ENCODE measurements around the gene MMP25.
A peak's percentile ranks its signal among the peaks of the same experiment; 100 is the strongest.

MMP25 gene, protein sequence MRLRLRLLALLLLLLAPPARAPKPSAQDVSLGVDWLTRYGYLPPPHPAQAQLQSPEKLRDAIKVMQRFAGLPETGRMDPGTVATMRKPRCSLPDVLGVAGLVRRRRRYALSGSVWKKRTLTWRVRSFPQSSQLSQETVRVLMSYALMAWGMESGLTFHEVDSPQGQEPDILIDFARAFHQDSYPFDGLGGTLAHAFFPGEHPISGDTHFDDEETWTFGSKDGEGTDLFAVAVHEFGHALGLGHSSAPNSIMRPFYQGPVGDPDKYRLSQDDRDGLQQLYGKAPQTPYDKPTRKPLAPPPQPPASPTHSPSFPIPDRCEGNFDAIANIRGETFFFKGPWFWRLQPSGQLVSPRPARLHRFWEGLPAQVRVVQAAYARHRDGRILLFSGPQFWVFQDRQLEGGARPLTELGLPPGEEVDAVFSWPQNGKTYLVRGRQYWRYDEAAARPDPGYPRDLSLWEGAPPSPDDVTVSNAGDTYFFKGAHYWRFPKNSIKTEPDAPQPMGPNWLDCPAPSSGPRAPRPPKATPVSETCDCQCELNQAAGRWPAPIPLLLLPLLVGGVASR

DNA sequence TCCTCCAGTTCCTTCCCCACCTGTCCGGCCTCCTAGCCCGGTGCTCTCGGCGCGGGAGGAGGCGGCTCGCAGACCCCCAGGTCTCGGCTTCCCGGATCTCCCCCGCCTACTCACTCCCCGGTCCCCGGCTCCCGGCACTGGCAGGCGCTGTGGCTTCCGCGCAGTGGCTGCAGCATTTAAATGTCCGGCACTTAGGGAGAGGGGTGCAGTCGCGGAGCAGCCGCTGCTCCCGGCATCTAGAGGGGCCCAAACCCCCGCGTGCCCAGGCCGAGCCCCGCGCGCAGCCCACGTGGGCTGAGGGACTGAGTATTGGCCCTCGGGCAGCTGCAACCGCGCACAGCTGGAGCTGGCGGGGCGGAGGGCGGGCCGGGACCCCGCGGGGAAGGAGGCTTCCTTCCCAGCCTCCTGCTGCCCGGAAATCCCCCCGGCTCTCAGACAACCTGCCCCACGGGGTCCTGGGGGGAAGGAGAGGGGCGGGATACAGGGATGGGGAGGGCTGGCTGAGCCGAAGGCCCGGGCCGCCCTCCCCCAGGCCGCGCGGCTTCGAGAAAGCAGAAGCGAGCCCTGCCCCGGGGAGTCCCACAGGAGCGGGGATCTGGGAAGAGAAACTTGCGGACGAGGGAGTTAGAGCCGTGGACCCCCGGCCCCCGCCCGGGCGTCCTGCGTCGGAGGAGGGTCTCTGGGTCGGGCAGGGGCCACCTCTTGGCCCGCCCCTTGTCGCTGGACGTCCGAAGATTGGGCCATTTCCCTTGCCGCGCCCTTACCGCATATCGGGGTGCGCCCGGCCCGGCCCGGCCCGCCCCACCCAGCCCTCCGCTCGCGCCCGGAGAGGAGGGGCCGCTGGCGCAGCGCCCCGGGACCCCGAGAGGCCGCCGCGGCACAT, at the start of gene MMP25:
MMP25 (plus strand) TSS at position 804 of the 883 bp plus-strand sequence. CDS start 357 bp downstream, outside the sequence.
- no peak for DNase-seq

DNA sequence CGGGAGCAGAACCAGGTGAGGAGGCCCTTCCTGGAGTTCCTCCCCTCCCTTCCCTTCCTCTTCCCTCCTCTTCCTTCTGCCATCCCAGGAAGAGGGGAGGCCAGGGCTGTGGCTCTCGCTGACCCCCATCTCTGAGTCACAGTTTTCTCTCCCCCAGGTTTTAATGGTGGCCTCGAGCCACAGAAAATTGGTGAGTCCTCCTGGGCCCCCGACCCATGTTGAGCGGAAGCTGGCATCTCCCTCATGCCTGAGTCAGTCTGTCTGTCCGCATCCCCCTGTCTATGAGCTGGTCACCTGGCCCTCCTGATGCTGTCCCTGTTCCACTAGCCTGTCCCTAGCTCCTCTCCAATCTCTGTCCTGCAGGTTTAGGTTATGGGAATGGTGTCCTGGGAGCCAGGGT, 46.4 kb upstream of the MMP25 start:
- DNase-seq: no peak

DNA sequence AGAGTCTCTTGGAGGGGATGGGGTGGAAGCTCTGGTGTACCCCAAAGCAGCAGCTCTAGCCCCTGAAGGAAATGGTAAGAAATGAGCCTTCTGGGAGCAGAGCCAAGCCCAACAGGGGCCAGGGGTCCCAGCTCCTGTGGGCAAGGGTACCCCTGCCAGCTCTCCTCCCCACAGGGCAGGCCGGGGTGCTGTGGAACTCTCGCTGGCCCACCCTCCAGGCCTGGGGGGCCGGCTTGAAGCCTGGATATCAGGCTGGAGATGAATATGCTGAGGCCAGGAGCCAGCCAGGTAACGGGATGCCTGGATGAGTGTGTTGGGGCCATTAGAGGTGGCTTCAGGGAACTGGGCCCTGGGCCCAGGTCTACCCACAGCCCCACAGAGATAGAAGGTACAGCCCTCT, 45.8 kb upstream of the MMP25 start:
- DNase-seq: no peak

DNA sequence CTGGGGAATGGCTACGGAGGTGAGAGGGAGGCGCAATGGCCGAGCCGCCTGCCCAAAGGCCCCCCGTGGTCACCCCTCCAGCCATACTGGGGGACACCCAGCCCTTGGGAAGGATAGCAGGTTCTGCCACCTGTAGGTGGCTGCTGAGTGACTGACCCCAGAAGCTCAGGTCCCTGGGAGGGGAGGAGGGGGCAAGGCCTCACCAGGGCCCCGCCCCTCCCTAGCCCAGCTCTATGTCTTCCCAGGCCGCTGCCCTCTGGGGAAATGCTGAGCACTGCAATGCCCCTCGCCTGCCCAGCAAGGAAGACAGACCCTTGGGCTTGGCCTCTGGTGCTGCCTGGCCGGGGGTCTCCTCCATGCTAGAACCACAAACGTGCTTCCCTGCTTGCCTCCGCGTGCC, 45.0 kb upstream of the MMP25 start:
- DNase-seq: no peak

DNA sequence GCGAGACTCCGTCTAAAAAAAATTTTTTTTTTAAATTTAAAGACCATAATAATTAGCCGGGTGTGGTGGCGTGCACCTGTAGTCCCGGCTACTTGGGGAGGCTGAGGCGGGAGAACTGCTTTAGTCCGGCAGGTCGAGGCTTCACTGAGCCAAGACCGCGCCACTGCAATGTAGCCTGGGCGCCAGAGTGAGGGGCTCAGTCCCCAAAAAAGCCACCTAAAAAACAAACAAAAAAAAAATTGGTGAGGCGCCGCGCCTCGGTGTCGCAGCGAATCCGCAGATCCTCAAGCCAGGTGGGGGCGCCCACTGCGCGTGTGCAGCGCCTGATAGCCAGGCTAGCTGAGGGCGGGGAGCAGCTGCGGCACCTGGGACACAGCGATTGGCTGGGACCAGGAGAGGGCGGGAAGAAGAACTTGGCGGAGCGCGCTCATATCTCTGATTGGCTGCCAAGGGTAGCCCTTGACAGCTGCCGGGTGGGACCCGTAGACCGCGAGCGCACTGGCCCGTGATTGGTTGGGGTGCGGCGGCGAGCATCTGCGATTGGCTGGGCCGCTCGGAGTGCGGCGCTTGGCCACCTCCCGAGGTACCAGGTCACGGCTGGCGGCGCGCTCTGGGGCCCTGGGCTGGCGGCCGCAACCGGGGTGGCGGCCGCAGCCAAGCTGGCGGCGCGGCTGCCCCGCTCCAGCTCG, 42.6 kb upstream of the MMP25 start:
- peak; percentile 91 for DNase-seq

DNA sequence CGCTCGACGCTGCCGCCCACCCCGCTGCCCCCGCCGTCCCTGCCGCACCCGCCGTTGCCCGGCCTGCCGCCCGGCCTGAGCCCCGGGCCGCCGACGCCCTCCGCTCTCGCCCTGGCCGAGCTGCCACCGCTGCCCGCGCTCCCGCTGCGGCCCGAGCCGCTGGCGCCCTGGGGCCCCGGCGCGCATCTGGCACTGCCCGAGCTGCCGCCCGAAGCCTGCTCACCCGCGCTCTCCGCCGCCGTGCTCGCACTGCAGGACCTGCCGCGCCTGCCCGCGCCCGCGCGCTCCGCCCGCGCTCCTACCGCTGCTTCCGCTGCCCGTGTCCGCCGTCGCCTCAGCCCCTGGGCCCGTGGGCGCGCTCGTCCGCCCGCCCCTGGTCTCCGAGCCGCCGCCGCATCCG, 42.0 kb upstream of the MMP25 start:
- no peak for DNase-seq

DNA sequence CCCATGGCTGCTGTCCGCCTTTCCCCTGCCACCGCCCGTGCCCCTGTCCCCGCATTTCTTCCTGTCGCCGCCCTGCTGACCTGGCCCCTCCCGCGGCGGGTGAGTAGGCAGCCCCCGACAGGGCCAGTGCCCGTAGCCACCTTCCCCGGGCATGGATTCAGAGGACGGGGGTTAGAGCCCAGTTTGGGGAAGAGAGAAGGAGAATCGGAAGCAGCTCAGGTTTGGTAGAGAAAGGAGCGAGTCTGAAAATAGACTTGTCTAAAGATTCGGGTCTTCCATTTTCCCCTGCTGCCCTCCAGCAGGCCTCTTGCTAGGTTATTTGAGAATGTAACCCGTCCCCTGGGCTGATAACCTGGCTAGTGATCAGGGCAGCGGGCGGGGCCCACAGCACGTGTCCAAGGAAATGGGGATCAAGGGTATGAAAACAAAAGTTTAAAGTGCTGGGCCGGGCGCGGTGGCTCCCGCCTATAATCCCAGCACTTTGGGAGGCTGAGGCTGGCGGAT, 41.5 kb upstream of the MMP25 start:
- no peak for DNase-seq

DNA sequence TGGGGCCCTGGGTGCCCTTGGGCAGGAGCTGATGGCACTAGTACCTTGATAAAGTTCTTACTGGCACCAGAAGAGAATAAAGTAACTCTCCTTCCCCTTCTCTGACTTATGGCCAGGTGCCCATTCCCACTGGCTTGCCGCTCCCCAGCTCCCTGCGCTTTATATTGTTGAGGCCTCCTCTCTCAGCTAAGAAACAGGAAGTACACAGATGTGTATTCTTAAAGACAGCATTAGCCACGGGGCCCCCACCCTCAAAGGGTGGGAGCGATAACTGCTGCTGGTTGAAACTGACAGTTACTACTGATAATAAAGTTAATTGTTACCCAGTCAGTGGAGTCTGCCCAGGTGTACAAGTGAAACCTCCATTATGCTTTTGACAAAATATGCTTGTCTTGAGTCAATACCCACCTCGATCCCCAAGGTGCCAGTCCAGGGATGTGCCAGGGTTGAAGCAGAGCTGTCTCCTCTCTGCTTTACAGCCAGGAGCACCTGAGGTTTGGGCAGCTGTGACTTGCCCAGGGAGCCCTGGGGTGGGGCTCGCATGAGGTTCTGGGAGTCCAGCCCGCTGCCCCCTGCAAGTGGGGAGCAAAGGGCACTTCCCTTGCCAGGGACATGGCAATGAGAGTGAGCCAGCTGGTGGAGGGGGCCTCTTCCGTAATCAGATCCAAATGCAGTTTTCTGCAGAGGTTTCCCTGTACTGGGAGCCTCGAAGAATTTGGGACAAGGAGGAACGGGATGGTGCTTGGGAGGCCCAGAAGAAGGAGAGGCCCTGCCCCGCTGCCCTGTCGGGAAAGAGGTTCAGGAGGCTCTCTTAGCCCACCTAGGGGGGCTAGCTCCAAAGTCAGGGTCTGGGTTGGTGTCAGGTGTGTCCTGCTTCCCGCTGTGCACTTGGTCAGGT, 39.1 kb upstream of the MMP25 start:
- no peak for DNase-seq

DNA sequence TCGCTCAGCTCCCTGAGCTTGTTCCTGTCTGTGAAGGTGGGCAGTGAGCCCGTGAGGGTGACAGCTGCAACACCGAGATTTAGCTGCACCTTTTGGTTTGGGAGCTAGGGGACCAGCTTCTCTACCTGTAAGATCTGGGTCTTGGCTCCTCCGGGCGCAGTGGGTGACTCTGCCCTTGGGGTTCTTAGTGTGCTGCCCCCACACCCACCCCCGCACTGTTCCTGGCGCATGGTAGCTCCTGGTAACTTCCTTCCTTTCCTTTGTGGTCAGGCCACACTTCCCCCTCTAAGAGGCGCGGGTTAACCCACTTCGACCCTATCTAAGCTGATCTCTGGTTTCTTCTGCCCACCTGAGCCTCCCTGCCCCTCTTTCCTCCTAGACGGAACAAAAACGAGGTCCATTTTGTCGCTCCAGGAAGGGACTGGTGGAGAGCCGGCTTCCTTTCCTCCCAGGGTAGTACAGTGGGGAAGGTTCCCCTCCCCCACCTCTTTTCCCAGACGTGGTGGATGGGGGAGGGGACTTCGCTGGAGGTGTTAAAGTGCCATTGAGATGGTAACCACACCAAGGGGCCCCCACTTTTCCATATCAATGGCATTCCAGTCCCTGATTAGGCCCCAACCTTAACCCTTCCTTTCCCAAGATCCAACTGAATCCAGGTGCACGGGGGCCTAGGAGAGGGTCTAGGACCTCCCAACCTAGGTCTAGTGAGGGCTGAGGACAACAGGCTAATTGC, 38.2 kb upstream of the MMP25 start:
- no peak for DNase-seq

DNA sequence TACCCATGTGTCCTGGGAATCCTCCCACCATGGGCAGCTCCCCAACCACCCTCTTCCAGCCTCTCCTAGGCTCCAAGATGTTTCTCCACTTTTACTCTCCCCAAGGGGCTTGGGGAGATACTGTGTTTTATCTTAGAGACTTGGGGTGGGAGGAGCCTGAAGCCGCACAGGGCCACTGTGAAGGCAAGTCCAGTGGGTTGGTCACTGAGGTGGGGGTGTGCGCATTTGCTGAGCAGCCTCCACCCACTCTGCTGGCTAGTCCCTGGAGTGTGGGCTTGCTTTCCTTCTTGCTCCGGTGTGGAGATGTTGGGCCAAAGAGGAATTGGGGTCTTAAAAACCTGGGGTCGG, 37.7 kb upstream of the MMP25 start:
- DNase-seq: no peak

DNA sequence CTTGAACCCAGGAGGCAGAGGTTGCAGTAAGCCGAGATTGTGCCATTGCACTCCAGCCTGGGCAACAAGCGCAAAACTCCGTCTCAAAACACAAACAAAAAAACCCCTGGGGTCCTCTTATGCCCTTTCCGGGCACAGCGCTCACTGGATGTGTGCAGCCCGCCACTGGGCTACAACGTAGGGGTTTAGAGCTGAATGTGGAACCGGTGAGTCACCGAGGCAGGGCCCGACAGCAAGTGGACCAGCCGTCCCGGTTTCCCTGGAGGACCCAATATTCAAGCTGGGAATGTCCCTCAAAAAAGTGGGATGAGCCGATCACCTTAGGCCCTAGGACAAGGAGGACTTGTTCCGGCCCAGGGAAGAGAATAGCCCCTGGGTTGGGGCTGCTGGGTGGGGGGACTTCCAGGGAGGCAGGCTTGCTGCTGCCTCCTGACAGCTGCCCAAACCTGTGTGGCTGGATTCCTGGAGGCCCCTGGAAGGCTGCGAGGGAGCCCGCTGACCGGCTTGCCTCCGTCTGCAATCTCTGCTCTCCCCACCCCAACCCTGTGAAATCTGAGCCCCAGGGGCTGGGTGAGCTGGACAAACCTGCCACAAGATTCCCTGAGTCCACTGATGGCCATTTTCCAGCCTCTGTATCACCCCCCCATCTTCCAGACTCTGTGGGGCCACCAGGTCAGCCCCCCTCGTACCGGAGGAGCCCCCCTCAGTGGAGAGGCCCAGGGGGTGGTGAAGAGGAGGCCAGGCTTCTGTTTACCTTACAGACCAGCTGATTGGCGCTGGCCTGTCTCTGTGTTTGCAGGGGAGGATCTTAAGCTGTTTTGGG, 36.6 kb upstream of the MMP25 start:
- DNase-seq: no peak

DNA sequence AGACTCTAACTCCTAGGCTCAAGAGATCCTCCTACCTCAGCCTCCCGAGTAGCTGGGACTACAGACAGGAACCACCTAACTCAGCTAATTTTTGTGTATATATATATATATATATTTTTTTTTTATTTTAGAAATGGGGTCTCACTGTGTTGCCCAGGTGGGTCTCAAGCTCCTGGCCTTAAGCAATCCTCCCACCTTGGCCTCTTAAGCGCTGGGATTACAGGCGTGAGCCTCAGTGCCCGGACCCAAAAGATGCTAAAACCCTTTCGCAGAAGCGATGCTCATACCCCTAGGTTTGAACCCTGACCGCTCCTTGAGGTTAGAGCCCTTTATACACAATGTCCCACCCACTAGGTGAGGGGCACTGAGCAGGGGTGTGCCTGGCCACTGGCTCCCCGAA, 35.9 kb upstream of the MMP25 start:
- no peak for DNase-seq

DNA sequence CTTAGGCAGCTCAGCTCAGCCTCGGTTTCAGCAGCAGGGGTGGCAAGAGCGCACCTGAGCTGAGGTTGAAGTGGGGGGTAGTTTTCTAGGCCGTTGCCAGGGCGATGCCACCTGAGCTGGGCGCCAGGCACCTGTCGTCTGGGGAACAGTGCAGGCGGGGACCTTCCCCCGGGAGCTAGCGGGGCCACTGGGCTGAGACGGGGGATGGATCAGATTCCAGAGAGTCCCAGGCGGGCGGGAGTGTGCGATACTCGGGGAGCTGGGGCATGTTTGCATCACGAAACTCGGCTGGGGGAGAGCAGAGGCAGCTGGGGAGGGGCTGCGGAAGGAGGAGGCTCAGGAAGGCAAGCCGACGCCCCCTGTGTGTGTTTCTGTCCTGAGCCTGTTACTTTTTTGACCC, 34.1 kb upstream of the MMP25 start:
- DNase-seq: no peak

DNA sequence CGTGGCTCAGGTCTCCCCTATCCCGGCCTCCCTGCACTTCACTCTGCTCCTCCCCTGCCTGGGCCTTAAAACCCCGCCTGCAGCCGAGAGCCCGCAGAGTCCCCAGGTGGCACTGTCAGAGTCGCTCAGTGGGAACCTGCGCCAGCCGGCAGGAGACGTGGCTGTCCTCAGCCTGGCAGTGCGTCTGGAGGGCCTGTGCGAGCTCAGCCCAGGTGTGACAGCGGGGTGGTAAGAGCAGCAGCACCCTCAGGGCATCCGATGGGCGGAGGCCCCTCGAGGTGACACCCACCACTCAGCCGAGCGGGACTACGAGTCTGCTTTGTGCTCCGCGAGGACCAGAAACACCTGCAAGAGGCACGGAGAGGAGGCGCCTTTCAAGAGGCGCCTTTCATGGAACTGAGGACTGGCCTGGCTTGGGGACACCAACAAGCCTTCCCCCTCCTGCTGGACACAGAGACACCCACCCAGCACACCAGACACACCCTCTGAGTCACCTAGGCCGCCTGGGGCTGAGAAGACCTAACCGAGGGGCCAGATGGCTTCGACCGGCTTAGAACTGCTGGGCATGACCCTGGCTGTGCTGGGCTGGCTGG, 33.4 kb upstream of the MMP25 start, which contains the start of gene CLDN9:
CLDN9 (plus strand) TSS at position 96 of the 593 bp plus-strand sequence; CDS start at position 536, 440 bp downstream.
- no peak for DNase-seq

DNA sequence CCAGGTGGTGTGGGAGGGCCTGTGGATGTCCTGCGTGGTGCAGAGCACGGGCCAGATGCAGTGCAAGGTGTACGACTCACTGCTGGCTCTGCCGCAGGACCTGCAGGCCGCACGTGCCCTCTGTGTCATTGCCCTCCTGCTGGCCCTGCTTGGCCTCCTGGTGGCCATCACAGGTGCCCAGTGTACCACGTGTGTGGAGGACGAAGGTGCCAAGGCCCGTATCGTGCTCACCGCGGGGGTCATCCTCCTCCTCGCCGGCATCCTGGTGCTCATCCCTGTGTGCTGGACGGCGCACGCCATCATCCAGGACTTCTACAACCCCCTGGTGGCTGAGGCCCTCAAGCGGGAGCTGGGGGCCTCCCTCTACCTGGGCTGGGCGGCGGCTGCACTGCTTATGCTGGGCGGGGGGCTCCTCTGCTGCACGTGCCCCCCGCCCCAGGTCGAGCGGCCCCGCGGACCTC, 32.8 kb upstream of the MMP25 start:
- no peak for DNase-seq

DNA sequence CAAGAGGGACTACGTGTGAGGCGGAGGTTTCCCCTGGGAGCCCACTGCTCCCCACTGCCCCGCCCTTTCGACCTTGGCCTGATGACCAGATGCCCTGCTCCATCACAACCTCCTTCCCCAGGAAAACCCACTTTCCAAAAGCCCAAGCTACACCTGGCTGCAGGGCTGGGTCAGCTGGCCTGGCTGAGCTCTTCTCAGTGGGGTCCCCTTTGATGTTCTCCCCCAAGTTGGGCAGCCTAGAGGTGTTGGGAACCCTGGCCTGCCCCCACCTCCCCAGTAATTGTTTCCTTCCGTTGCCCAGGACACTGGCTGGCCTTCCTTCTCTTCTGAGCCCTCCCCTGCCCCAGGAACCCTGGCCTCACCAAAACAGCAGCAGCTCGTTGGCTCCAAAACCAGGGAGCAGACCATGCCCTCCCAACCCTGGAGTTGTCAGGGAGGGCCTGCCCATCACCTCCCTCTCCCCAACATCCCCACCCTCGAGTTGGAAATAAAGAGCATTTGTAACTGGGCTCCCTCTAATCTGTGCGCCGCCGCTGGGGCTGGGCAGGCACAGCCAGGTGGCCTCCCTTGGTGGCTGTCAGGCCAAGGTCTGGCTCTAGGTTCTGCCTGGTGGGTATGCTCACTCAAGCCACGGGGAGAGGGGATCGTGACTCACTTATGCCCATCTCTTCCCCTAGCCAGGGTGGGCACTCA, 32.2 kb upstream of the MMP25 start:
- no peak for DNase-seq

DNA sequence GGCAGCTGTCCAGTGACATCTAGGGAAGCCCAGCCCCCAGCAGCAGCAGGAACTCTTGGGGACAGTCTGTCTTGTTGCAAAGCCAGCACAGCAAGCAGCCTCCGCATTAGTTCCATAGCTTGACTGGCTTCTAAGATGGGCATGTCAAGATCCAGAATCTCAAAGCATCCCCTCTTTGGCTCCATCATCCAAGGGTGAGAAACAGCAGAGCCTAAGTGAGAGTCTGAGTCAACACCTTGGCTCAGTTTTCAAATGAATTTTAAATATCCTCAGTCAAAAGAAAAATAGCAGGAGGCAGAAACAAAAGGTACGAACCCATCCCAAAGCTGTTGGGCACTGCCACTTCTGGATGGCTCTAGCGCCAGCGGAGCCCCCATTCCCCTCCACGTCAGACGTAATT, 31.4 kb upstream of the MMP25 start:
- no peak for DNase-seq

DNA sequence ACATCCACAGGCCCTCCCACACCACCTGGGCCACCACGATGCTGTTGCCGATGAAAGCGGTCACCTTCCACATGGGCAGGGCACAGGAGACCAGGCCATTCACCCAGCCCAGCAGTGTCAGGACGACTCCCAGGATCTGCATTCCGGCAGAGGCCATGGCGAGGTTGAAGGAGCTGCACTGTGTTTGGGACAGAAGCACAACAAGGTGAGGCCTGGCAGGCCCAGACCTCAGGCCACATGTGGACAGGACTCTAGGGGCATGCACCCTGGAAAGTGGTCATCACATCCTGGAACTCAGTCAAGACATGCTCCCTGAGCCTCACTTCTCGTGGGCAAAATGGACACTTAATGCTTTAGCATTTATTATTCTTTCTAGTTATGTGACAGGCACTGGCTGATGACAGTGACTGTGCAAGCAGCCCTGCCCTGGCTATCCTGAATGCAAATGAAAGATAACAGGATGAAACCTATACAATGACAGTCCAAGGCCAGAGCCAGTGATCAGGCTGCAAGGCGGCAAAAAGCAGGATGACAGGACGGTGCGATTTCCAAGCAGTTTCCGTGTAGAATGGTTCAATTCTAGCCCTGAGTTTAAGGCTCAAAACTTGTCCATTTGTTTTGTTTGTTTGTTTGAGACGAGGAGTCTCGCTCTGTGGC, 30.4 kb upstream of the MMP25 start:
- DNase-seq: no peak
